ENCODE data around the gene IP6K3.

The IP6K3 gene

DNA sequence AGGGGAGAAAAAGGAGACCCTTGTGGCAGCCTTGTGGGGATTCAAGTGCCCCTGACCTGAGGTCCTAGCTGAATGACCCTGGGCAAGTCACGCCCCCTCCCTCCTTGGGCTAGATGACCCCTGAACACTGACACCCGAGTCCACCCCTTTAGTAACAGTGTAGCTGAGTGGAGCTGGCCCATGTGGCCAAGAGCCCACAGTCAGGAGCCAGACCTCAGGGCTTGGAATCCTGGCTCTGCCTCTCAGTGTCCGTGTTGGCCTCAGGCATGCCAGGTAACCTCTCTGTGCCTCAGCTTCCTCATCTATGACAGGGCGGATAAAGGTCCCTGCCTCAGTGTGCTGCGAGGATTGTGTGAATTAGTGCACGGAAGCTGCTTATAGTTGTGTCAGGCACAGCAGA, 14.3 kb downstream of the IP6K3 start:
- Histone ChIP-seq H3K36me3 (no peaks in the 10 kb centered on the region), H3K4me3 (no peak overlapping the region), H3K9me3 (no peaks in the 10 kb centered on the region), H3K27me3 (no peaks in the 10 kb centered on the region), H3K27ac (no peak overlapping the region), H3K4me1 (peaks cover 0 to 6% (median 4%) of the 10 kb centered on the region in 4 donors)
- intact Hi-C loops (cut with DNase I; ENCODE audit: low total_unique reads), result no loop called here
- TF ChIP-seq, protein P1, sequence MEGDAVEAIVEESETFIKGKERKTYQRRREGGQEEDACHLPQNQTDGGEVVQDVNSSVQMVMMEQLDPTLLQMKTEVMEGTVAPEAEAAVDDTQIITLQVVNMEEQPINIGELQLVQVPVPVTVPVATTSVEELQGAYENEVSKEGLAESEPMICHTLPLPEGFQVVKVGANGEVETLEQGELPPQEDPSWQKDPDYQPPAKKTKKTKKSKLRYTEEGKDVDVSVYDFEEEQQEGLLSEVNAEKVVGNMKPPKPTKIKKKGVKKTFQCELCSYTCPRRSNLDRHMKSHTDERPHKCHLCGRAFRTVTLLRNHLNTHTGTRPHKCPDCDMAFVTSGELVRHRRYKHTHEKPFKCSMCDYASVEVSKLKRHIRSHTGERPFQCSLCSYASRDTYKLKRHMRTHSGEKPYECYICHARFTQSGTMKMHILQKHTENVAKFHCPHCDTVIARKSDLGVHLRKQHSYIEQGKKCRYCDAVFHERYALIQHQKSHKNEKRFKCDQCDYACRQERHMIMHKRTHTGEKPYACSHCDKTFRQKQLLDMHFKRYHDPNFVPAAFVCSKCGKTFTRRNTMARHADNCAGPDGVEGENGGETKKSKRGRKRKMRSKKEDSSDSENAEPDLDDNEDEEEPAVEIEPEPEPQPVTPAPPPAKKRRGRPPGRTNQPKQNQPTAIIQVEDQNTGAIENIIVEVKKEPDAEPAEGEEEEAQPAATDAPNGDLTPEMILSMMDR (IDR thresholded peaks at IDR 0.05), result no peak
- no peak for DNase-seq

- TF ChIP-seq, protein P1 (IDR thresholded peaks at IDR 0.05), result no peak
- H3K27ac ChIP-seq, result no peak overlapping the region
- intact Hi-C loops (cut with DNase I; ENCODE audit: low total_unique reads), result no loop called here
- H3K9me3 ChIP-seq, result no peaks in the 10 kb centered on the region
- peaks cover 0 to under 1% (median 0%) of the 10 kb centered on the region in 4 donors for H3K4me1 ChIP-seq
- H3K4me3 ChIP-seq, result no peak overlapping the region
- no peaks in the 10 kb centered on the region for H3K27me3 ChIP-seq
- DNase-seq, result no peak
- H3K36me3 ChIP-seq, result no peaks in the 10 kb centered on the region
Observed at GRCh38 chr6:33731751-33732282, 14.9 kb downstream of the IP6K3 start.

- Histone ChIP-seq H3K4me1 (no peaks in the 10 kb centered on the region), H3K27ac (no peak overlapping the region), H3K27me3 (no peaks in the 10 kb centered on the region), H3K36me3 (no peaks in the 10 kb centered on the region), H3K4me3 (no peak overlapping the region), H3K9me3 (no peaks in the 10 kb centered on the region)
- no peak for DNase-seq
- intact Hi-C loops (cut with DNase I; ENCODE audit: low total_unique reads), result no loop called here
- TF ChIP-seq, protein P1 (IDR thresholded peaks at IDR 0.05), result no peak
Observed at GRCh38 chr6:33731035-33731434, 15.7 kb downstream of the IP6K3 start.

- Histone ChIP-seq H3K27me3 (no peaks in the 10 kb centered on the region), H3K27ac (no peak overlapping the region), H3K4me1 (no peaks in the 10 kb centered on the region), H3K9me3 (no peaks in the 10 kb centered on the region), H3K36me3 (no peaks in the 10 kb centered on the region), H3K4me3 (no peak overlapping the region)
- no peak for DNase-seq
- intact Hi-C loops (cut with DNase I; ENCODE audit: low total_unique reads), result no loop called here
- TF ChIP-seq, protein P1 (IDR thresholded peaks at IDR 0.05), result no peak
Observed at GRCh38 chr6:33730611-33731010, 16.1 kb downstream of the IP6K3 start.

GRCh38 chr6:33729059-33729458, 17.6 kb downstream of the IP6K3 start:
- Histone ChIP-seq H3K27ac (no peak overlapping the region), H3K27me3 (no peaks in the 10 kb centered on the region), H3K4me3 (no peak overlapping the region), H3K36me3 (no peaks in the 10 kb centered on the region), H3K9me3 (no peaks in the 10 kb centered on the region), H3K4me1 (no peaks in the 10 kb centered on the region)
- TF ChIP-seq, protein P1 (IDR thresholded peaks at IDR 0.05), result no peak
- DNase-seq, result no peak
- intact Hi-C loops (cut with DNase I; ENCODE audit: low total_unique reads), result no loop called here

- no peak overlapping the region for H3K27ac ChIP-seq
- TF ChIP-seq, protein P1 (IDR thresholded peaks at IDR 0.05), result no peak
- no peak overlapping the region for H3K4me3 ChIP-seq
- H3K9me3 ChIP-seq, result no peaks in the 10 kb centered on the region
- H3K36me3 ChIP-seq, result no peaks in the 10 kb centered on the region
- DNase-seq, result no peak
- intact Hi-C loops (cut with DNase I; ENCODE audit: low total_unique reads), result no loop called here
- H3K27me3 ChIP-seq, result no peaks in the 10 kb centered on the region
- no peaks in the 10 kb centered on the region for H3K4me1 ChIP-seq
Observed at GRCh38 chr6:33728438-33728837, 18.3 kb downstream of the IP6K3 start.

Data from tibial artery (tissue), 4 donors.